Duodenal mucosa (tissue), 2 donors: ENCODE data around the gene MPPED2.

Experiments
- H3K27ac ChIP-seq: one replicate; pipeline ENCODE4 v1.7.0; 2013; ENCODE audit warnings: low read depth, low read length
- H3K27me3 ChIP-seq, 2 donors: one replicate each; pipeline ENCODE4 v1.7.0; 2013; ENCODE audit warnings: low read length in 2 of 2, control low read depth in 1 of 2; ENCODE audit not compliant: insufficient read depth in 2 of 2, control insufficient read depth in 1 of 2
- H3K36me3 ChIP-seq, 2 donors: one replicate each; pipeline ENCODE4 v1.7.0; 2013; ENCODE audit warnings: low read length in 2 of 2, control low read depth in 1 of 2; ENCODE audit not compliant: insufficient read depth in 2 of 2, control insufficient read depth in 1 of 2
- H3K4me1 ChIP-seq, 2 donors: one replicate each; pipeline ENCODE4 v1.7.0; 2013; ENCODE audit warnings: low read length in 2 of 2, control low read depth in 1 of 2; ENCODE audit not compliant: insufficient read depth in 2 of 2, control insufficient read depth in 1 of 2
- H3K4me3 ChIP-seq, 2 donors: one replicate each; pipeline ENCODE4 v1.7.0; 2013; ENCODE audit warnings: low read length in 2 of 2, low read depth in 1 of 2
- H3K9ac ChIP-seq, 2 donors: one replicate each; pipeline ENCODE4 v1.7.0; 2013; ENCODE audit warnings: low read length in 2 of 2, low read depth in 1 of 2
- H3K9me3 ChIP-seq, 2 donors: one replicate each; pipeline ENCODE4 v1.7.0; 2013; ENCODE audit warnings: low read length in 2 of 2, control low read depth in 1 of 2; ENCODE audit not compliant: control insufficient read depth in 1 of 2

MPPED2 gene

GRCh38 chr11:30477061-30477460 lies 109.1 kb downstream of the MPPED2 start:
- Histone ChIP-seq H3K4me3 (no peak overlapping the region), H3K36me3 (no peaks in the 10 kb centered on the region), H3K27ac (no peak overlapping the region), H3K27me3 (no peaks in the 10 kb centered on the region), H3K9me3 (no peaks in the 10 kb centered on the region), H3K9ac (no peak overlapping the region), H3K4me1 (no peaks in the 10 kb centered on the region)

- H3K27ac ChIP-seq: no peak overlapping the region
- no peaks in the 10 kb centered on the region for H3K27me3 ChIP-seq
- H3K9ac ChIP-seq: no peak overlapping the region
- no peaks in the 10 kb centered on the region for H3K9me3 ChIP-seq
- no peaks in the 10 kb centered on the region for H3K36me3 ChIP-seq
- no peaks in the 10 kb centered on the region for H3K4me1 ChIP-seq
- H3K4me3 ChIP-seq: no peak overlapping the region
These were observed 111.8 kb downstream of the MPPED2 start for GRCh38 chr11:30474151-30474954.

GRCh38 chr11:30471244-30471643 lies 114.9 kb downstream of the MPPED2 start:
- Histone ChIP-seq H3K9me3 (no peaks in the 10 kb centered on the region), H3K9ac (no peak overlapping the region), H3K27ac (no peak overlapping the region), H3K27me3 (no peaks in the 10 kb centered on the region), H3K4me1 (no peaks in the 10 kb centered on the region), H3K36me3 (no peaks in the 10 kb centered on the region), H3K4me3 (no peak overlapping the region)

GRCh38 chr11:30468881-30469280 lies 117.3 kb downstream of the MPPED2 start:
- Histone ChIP-seq H3K4me1 (no peaks in the 10 kb centered on the region), H3K27me3 (no peaks in the 10 kb centered on the region), H3K4me3 (no peak overlapping the region), H3K9ac (no peak overlapping the region), H3K9me3 (no peaks in the 10 kb centered on the region), H3K27ac (no peak overlapping the region), H3K36me3 (no peaks in the 10 kb centered on the region)

- Histone ChIP-seq H3K9me3 (no peaks in the 10 kb centered on the region), H3K27me3 (no peaks in the 10 kb centered on the region), H3K9ac (no peak overlapping the region), H3K36me3 (no peaks in the 10 kb centered on the region), H3K4me1 (no peaks in the 10 kb centered on the region), H3K4me3 (no peak overlapping the region), H3K27ac (no peak overlapping the region)
These were observed 119.0 kb downstream of the MPPED2 start for GRCh38 chr11:30467176-30467575.

GRCh38 chr11:30465623-30466022 lies 120.5 kb downstream of the MPPED2 start:
- H3K27ac ChIP-seq: no peak overlapping the region
- H3K4me3 ChIP-seq: no peak overlapping the region
- H3K27me3 ChIP-seq: no peaks in the 10 kb centered on the region
- H3K9ac ChIP-seq: no peak overlapping the region
- H3K4me1 ChIP-seq: no peaks in the 10 kb centered on the region
- no peaks in the 10 kb centered on the region for H3K9me3 ChIP-seq
- H3K36me3 ChIP-seq: no peaks in the 10 kb centered on the region

- no peak overlapping the region for H3K9ac ChIP-seq
- H3K4me3 ChIP-seq: no peak overlapping the region
- no peaks in the 10 kb centered on the region for H3K9me3 ChIP-seq
- no peak overlapping the region for H3K27ac ChIP-seq
- H3K27me3 ChIP-seq: no peaks in the 10 kb centered on the region
- H3K4me1 ChIP-seq: no peaks in the 10 kb centered on the region
- H3K36me3 ChIP-seq: no peaks in the 10 kb centered on the region
These were observed 121.0 kb downstream of the MPPED2 start for GRCh38 chr11:30465192-30465591.

- H3K36me3 ChIP-seq: no peaks in the 10 kb centered on the region
These were observed 122.9 kb downstream of the MPPED2 start for GRCh38 chr11:30463266-30463665.

GRCh38 chr11:30462421-30462820 lies 123.7 kb downstream of the MPPED2 start:
- Histone ChIP-seq H3K27ac (no peak overlapping the region), H3K4me3 (no peak overlapping the region), H3K36me3 (no peaks in the 10 kb centered on the region), H3K27me3 (no peaks in the 10 kb centered on the region), H3K9me3 (no peaks in the 10 kb centered on the region), H3K9ac (no peak overlapping the region), H3K4me1 (no peaks in the 10 kb centered on the region)

More at GRCh38 chr11:30463266-30463665, 122.9 kb downstream of the MPPED2 start:
- H3K4me1 ChIP-seq: no peaks in the 10 kb centered on the region
- no peak overlapping the region for H3K27ac ChIP-seq
- no peaks in the 10 kb centered on the region for H3K9me3 ChIP-seq
- no peak overlapping the region for H3K9ac ChIP-seq
- H3K4me3 ChIP-seq: no peak overlapping the region
- H3K27me3 ChIP-seq: no peaks in the 10 kb centered on the region

GRCh38 chr11:30459821-30460220 lies 126.3 kb downstream of the MPPED2 start:
- Histone ChIP-seq H3K9ac (no peak overlapping the region), H3K4me1 (no peaks in the 10 kb centered on the region), H3K27ac (no peak overlapping the region), H3K4me3 (no peak overlapping the region), H3K9me3 (no peaks in the 10 kb centered on the region), H3K27me3 (no peaks in the 10 kb centered on the region), H3K36me3 (no peaks in the 10 kb centered on the region)
